Neural progenitor cell (in vitro differentiated cells): ENCODE data around the gene ATG10.

Experiments used
- CTCF ChIP-seq: fragments of 200-600 bp; sonication (generic); IDR thresholded peaks from 2 replicates; pipeline ENCODE4 v1.5.1; 2017; ENCODE audit warnings: antibody characterized with exemption, mild to moderate bottlenecking
- EZH2 ChIP-seq: fragments of 200-600 bp; sonication (generic); IDR thresholded peaks from 2 replicates; pipeline ENCODE4 v1.6.1; 2017; ENCODE audit warnings: antibody characterized with exemption, mild to moderate bottlenecking, moderate library complexity
- EZH2phosphoT487 ChIP-seq: fragments of 200-600 bp; sonication (generic); IDR thresholded peaks from 2 replicates; pipeline ENCODE4 v1.6.1; 2017; ENCODE audit warnings: antibody characterized with exemption

- TF ChIP-seq CTCF (no peak), EZH2phosphoT487 (no peak), EZH2 (no peak)
Observed at GRCh38 chr5:82151662-82152061, 179.8 kb downstream of the ATG10 start.
